SK-N-SH (cell line): ENCODE data around the gene EVI2A. TPM values are rescaled to one million over a fixed set of nuclear protein-coding genes. Genes with fewer than 3 reads are reported as not detected.

ENCODE experiments used
- CTCF ChIA-PET: fragments of 300-600, 350-600 bp; formaldehyde crosslinking; extraction: SDS; loops from one replicate; lab custom pipeline; 2021; lab: Yijun Ruan, JAX
- POLR2A ChIA-PET: fragments of 350-600 bp; sonication (Branson Sonifier 250); formaldehyde crosslinking; extraction: SDS; loops from one replicate; lab custom pipeline; 2020; ENCODE audit warnings: antibody characterized with exemption, inconsistent platforms; lab: Yijun Ruan, JAX
- DNase-seq: peaks from one replicate; pipeline ENCODE4 v3.0.0; 2012
- H2AFZ ChIP-seq: fragments of 200-600 bp; sonication (generic); 2 replicates; pipeline ENCODE4 v1.8.1; 2016; ENCODE audit warnings: antibody characterized with exemption, mild to moderate bottlenecking, low read depth
- H3F3A ChIP-seq: fragments of 200-600 bp; sonication (generic); replicated peaks from 2 replicates; pipeline ENCODE3; 2016; ENCODE audit warnings: antibody characterized with exemption, mild to moderate bottlenecking; ENCODE audit not compliant: insufficient read depth
- H3K27ac ChIP-seq, 2 experiments: fragments of 200-500 bp in 1 of 2; fragments of 200-600 bp in 1 of 2; sonication (Bioruptor generic) in 1 of 2; sonication (generic), shearing (Covaris generic) in 1 of 2; 2 replicates each; pipeline versions ENCODE4 v1.5.1 to v1.6.1; 2014 to 2016; ENCODE audit warnings: low read depth in 2 of 2, inconsistent platforms in 1 of 2, low read length in 1 of 2, mild to moderate bottlenecking in 1 of 2, mixed read lengths in 1 of 2
- H3K27me3 ChIP-seq: fragments of 200-600 bp; sonication (generic), shearing (Covaris generic); 2 replicates; pipeline ENCODE4 v1.6.1; 2016; ENCODE audit warnings: mixed run types; ENCODE audit not compliant: insufficient read depth
- H3K36me3 ChIP-seq, 2 experiments: fragments of 200-500 bp in 1 of 2; fragments of 200-600 bp in 1 of 2; sonication (Bioruptor generic) in 1 of 2; sonication (generic) in 1 of 2; replicated peaks in 1 of 2; 2 replicates each; pipeline versions ENCODE3 to v1.5.1; 2014 to 2016; ENCODE audit warnings: low read length in 1 of 2, mild to moderate bottlenecking in 1 of 2; ENCODE audit not compliant: insufficient read depth in 2 of 2, control insufficient read depth in 1 of 2
- H3K4me1 ChIP-seq, 2 experiments: fragments of 200-500 bp in 1 of 2; fragments of 200-600 bp in 1 of 2; sonication (Bioruptor generic) in 1 of 2; sonication (generic), shearing (Covaris generic) in 1 of 2; 2 replicates each; pipeline versions ENCODE4 v1.5.1 to v1.6.1; 2014 to 2016; ENCODE audit warnings: low read depth in 1 of 2, low read length in 1 of 2, mixed run types in 1 of 2; ENCODE audit not compliant: insufficient read depth in 2 of 2, control insufficient read depth in 1 of 2
- H3K4me2 ChIP-seq: fragments of 200-600 bp; sonication (generic), shearing (Covaris generic); 2 replicates; pipeline ENCODE4 v1.6.1; 2017; ENCODE audit warnings: mixed run types
- H3K4me3 ChIP-seq, 2 experiments: fragments of 200-500 bp in 1 of 2; fragments of 200-600 bp in 1 of 2; sonication (Bioruptor generic) in 1 of 2; sonication (generic), shearing (Covaris generic) in 1 of 2; 2 replicates each; pipeline versions ENCODE4 v1.5.1 to v1.8.1; 2014 to 2016; ENCODE audit warnings: low read depth in 2 of 2, inconsistent platforms in 1 of 2, low read length in 1 of 2, mild to moderate bottlenecking in 1 of 2, mixed read lengths in 1 of 2, moderate library complexity in 1 of 2
- H3K79me2 ChIP-seq: fragments of 200-600 bp; sonication (generic); 2 replicates; pipeline ENCODE4 v1.8.1; 2017; ENCODE audit warnings: mild to moderate bottlenecking; ENCODE audit not compliant: insufficient read depth
- H3K9ac ChIP-seq: fragments of 200-600 bp; sonication (generic); 2 replicates; pipeline ENCODE4 v1.6.1; 2017; ENCODE audit warnings: mixed run types
- H3K9me2 ChIP-seq: fragments of 200-600 bp; sonication (generic); 2 replicates; pipeline ENCODE4 v1.6.1; 2017; ENCODE audit warnings: mixed run types
- H3K9me3 ChIP-seq: fragments of 200-600 bp; sonication (generic); 2 replicates; pipeline ENCODE4 v1.6.1; 2017; ENCODE audit warnings: mixed run types, mild to moderate bottlenecking, moderate library complexity
- H4K20me1 ChIP-seq: fragments of 200-600 bp; sonication (generic); 2 replicates; pipeline ENCODE4 v1.6.1; 2017; ENCODE audit warnings: mild to moderate bottlenecking, mixed run types; ENCODE audit not compliant: insufficient read depth
- EP300 ChIP-seq, 2 experiments: IDR thresholded peaks; 2 replicates each; pipeline versions ENCODE4 v1.4.0 to v1.6.1; 2012; ENCODE audit warnings: borderline replicate concordance in 1 of 2, low read depth in 1 of 2, low read length in 1 of 2
- EZH2phosphoT487 ChIP-seq: fragments of 200-600 bp; sonication (generic); IDR thresholded peaks from 2 replicates; pipeline ENCODE4 v1.6.1; 2017; ENCODE audit warnings: low read depth, mixed run types, mild to moderate bottlenecking, antibody characterized with exemption, moderate library complexity, borderline replicate concordance
- FOSL2 ChIP-seq: IDR thresholded peaks from 2 replicates; pipeline ENCODE4 v1.4.0; 2012; ENCODE audit warnings: low read depth, mild to moderate bottlenecking, moderate library complexity, borderline replicate concordance
- GATA2 ChIP-seq: sonication (generic); formaldehyde crosslinking; IDR thresholded peaks from 2 replicates; pipeline ENCODE4 v1.5.0; 2020; ENCODE audit warnings: mild to moderate bottlenecking, missing genetic modification reagents
- JUND ChIP-seq: IDR thresholded peaks from 2 replicates; pipeline ENCODE4 v1.4.0; 2012
- MAX ChIP-seq: IDR thresholded peaks from 2 replicates; pipeline ENCODE4 v1.4.0; 2012; ENCODE audit warnings: low read depth
- MEF2A ChIP-seq: IDR thresholded peaks from 2 replicates; pipeline ENCODE4 v1.4.0; 2012; ENCODE audit warnings: low read depth, borderline replicate concordance
- MXI1 ChIP-seq: IDR thresholded peaks from 2 replicates; pipeline ENCODE4 v1.6.1; 2012; ENCODE audit warnings: mild to moderate bottlenecking, low read depth, low read length, improper control_type of control experiment
- NFIC ChIP-seq: IDR thresholded peaks from 2 replicates; pipeline ENCODE4 v1.4.0; 2012; ENCODE audit warnings: borderline replicate concordance
- NRF1 ChIP-seq: IDR thresholded peaks from 2 replicates; pipeline ENCODE4 v1.6.1; 2012; ENCODE audit warnings: low read depth, mild to moderate bottlenecking, low read length
- POLR2AphosphoS5 ChIP-seq: IDR thresholded peaks from 2 replicates; pipeline ENCODE4 v1.6.1; 2012; ENCODE audit warnings: low read depth, low read length
- RAD21 ChIP-seq: IDR thresholded peaks from 2 replicates; pipeline ENCODE4 v1.6.1; 2012; ENCODE audit warnings: mild to moderate bottlenecking, low read length
- RCOR1 ChIP-seq: fragments of 150-350 bp; IDR thresholded peaks from 2 replicates; pipeline ENCODE4 v1.6.1; 2017; ENCODE audit warnings: antibody characterized with exemption, low read length
- REST ChIP-seq: IDR thresholded peaks from 2 replicates; pipeline ENCODE4 v1.6.1; 2012; ENCODE audit warnings: mild to moderate bottlenecking, low read depth, low read length, moderate library complexity
- SMC3 ChIP-seq: IDR thresholded peaks from 2 replicates; pipeline ENCODE4 v1.6.1; 2012; ENCODE audit warnings: low read depth, low read length, improper control_type of control experiment
- TCF12 ChIP-seq: IDR thresholded peaks from 2 replicates; pipeline ENCODE4 v1.4.0; 2012
- TEAD4 ChIP-seq: IDR thresholded peaks from 2 replicates; pipeline ENCODE4 v1.4.0; 2012; ENCODE audit warnings: mild to moderate bottlenecking, borderline replicate concordance; ENCODE audit not compliant: insufficient read depth
- USF2 ChIP-seq: fragments of 150-350 bp; IDR thresholded peaks from 2 replicates; pipeline ENCODE4 v1.6.1; 2017; ENCODE audit warnings: antibody characterized with exemption, low read length, low read depth, borderline replicate concordance
- YY1 ChIP-seq: IDR thresholded peaks from 2 replicates; pipeline ENCODE4 v1.4.0; 2012; ENCODE audit warnings: low read depth, mild to moderate bottlenecking
- ZBTB33 ChIP-seq: IDR thresholded peaks from 2 replicates; pipeline ENCODE4 v1.4.0; 2012; ENCODE audit warnings: low read depth, borderline replicate concordance
- WGBS: methylation state at CpG from one replicate; pipeline ENCODE4 v1.1.6; 2017; ENCODE audit warnings: low lambda C conversion rate; 5-methylcytosine and 5-hydroxymethylcytosine counted together
- polyA plus RNA-seq, 3 experiments: library from polyadenylated mRNA; depleted of rRNA; stranded (reverse); fragments of >200 nt; gene quantifications; 2 replicates each; pipeline ENCODE4 v1.2.3, GENCODE V29; 2012

EVI2A gene
- polyA plus RNA-seq, 1 of the 3 experiments (the other 2 are of a cell fraction) = 1.3 TPM

GRCh38 chr17:31357091-31357490, 35.7 kb upstream of the EVI2A start:
- DNase-seq = no peak
- no peaks in the 10 kb centered on the region for H4K20me1 ChIP-seq
- H2AFZ ChIP-seq = no peak overlapping the region
- H3K4me2 ChIP-seq = no peak overlapping the region
- H3K36me3 ChIP-seq = peaks cover 76 to 83% of the 10 kb centered on the region in 2 experiments
- H3K79me2 ChIP-seq = no peaks in the 10 kb centered on the region
- TF ChIP-seq USF2 = no peak
- no peak for TF ChIP-seq TCF12
- no peak for TF ChIP-seq GATA2 (CRISPR knock-in tag)
- TF ChIP-seq NRF1 = no peak
- no peak for TF ChIP-seq SMC3
- no peak overlapping the region for H3K9ac ChIP-seq
- H3K4me3 ChIP-seq = no peak overlapping the region
- peaks cover 6% of the 10 kb centered on the region for H3F3A ChIP-seq
- H3K4me1 ChIP-seq = peaks cover 0 to 7% of the 10 kb centered on the region in 2 experiments; a peak in 2 of 4 replicates
- POLR2A ChIA-PET = no interaction called here
- no peaks in the 10 kb centered on the region for H3K9me3 ChIP-seq
- no peak overlapping the region for H3K27ac ChIP-seq
- WGBS = 86% methylated on average over 2 of the region's 2 CpGs
- no peaks in the 10 kb centered on the region for H3K27me3 ChIP-seq
- CTCF ChIA-PET = interaction anchor here (1.2 kb wide), 1 partner anchor 10 kb away, joined by 4 read pairs; no protein-coding TSS in a partner anchor
- H3K9me2 ChIP-seq = no peaks in the 10 kb centered on the region; the same call in 1 of the 2 replicates

- H3K9me2 ChIP-seq = no peaks in the 10 kb centered on the region
- CTCF ChIA-PET = interaction anchor here (0.7 to 1.2 kb wide), 3 partner anchors 11 to 33 kb away, joined by 3 to 4 read pairs (median 4); no protein-coding TSS in a partner anchor
- POLR2A ChIA-PET = no interaction called here
Observed at GRCh38 chr17:31355935-31356334, 34.5 kb upstream of the EVI2A start.

More at GRCh38 chr17:31355935-31356334, 34.5 kb upstream of the EVI2A start:
- Histone ChIP-seq H3K9me3 (no peaks in the 10 kb centered on the region), H3F3A (peaks cover 6% of the 10 kb centered on the region), H3K9ac (no peak overlapping the region), H3K36me3 (peaks cover 72 to 85% of the 10 kb centered on the region in 2 experiments), H3K27me3 (no peaks in the 10 kb centered on the region), H3K79me2 (no peaks in the 10 kb centered on the region), H3K27ac (no peak overlapping the region), H3K4me3 (no peak overlapping the region), H3K4me2 (no peak overlapping the region), H4K20me1 (no peaks in the 10 kb centered on the region), H2AFZ (no peak overlapping the region), H3K4me1 (no peaks in the 10 kb centered on the region)
- DNase-seq = no peak
- TF ChIP-seq EP300 (IDR thresholded peaks at IDR 0.05; ENCODE audit: borderline replicate concordance in 1 of 2, low read depth in 1 of 2, low read length in 1 of 2) (no peak), REST (no peak), RCOR1 (no peak), YY1 (no peak), ZBTB33 (no peak), FOSL2 (no peak), TEAD4 (no peak), JUND (no peak), EZH2phosphoT487 (no peak), MEF2A (no peak), MXI1 (no peak), USF2 (no peak), NFIC (no peak), NRF1 (no peak), MAX (no peak), RAD21 (no peak), POLR2AphosphoS5 (no peak)
- WGBS = 85% methylated on average over 1 of the region's 1 CpG
